ENCODE measurements around the gene NEO1. TPM values are rescaled to one million over a fixed set of nuclear protein-coding genes. Genes with fewer than 3 reads are reported as not detected.

Gene NEO1
- polyA plus RNA-seq, 2 of the 4 experiments (the other 2 are of a cell fraction) = 29.1 to 30.3 TPM

DNA sequence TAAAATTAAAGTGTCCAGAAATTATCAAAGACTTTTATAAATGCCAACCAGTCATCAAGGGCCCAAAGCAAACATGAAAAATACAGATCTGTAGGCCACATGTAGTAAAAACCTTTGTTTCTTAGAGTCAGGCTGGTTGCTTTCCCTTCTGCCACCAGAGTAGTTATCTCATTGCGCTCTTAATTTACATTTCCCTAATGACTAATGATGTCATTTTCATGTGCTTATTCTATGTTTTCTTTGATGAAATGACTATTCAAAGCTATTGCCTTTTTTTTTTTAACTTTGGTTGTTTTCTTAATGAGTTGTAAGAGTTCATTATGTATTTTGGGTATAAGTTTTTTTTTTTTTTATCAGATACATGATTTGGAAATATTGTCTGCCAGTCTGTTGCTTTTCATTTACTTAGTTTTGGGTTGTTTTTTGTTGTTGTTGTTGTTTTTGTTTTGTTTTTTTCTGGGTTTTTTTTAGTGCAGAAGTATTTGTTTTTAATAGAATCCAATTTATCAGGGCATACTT, 175.9 kb downstream of the NEO1 start:
- no peak for DNase-seq (ENCODE audit: low read depth in 1 of 2, low spot score in 1 of 2)
- Histone ChIP-seq H3K4me3 (no peak overlapping the region), H3K9me3 (no peaks in the 10 kb centered on the region), H3K27ac (no peak overlapping the region), H3K4me1 (peaks cover 8% of the 10 kb centered on the region; the same call in 1 of the 3 replicates), H3K4me2 (no peak overlapping the region)
- ATAC-seq = no peak
- FAIRE-seq = no peak
- ChIA-PET POLR2A (no interaction called here), CTCF (interaction anchor here (1.4 to 1.9 kb wide), 2 partner anchors 14 to 18 kb away, joined by 5 to 8 read pairs; no protein-coding TSS in a partner anchor)
- 94% methylated on average over 1 of the region's 1 CpG for WGBS (ENCODE audit: missing lambda C conversion rate)
- no peak for TF ChIP-seq RCOR1 (IDR thresholded peaks at IDR 0.05; ENCODE audit: low read depth, low read length)
- TF ChIP-seq ZNF302 (CRISPR knock-in tag; IDR thresholded peaks at IDR 0.05) = no peak

DNA sequence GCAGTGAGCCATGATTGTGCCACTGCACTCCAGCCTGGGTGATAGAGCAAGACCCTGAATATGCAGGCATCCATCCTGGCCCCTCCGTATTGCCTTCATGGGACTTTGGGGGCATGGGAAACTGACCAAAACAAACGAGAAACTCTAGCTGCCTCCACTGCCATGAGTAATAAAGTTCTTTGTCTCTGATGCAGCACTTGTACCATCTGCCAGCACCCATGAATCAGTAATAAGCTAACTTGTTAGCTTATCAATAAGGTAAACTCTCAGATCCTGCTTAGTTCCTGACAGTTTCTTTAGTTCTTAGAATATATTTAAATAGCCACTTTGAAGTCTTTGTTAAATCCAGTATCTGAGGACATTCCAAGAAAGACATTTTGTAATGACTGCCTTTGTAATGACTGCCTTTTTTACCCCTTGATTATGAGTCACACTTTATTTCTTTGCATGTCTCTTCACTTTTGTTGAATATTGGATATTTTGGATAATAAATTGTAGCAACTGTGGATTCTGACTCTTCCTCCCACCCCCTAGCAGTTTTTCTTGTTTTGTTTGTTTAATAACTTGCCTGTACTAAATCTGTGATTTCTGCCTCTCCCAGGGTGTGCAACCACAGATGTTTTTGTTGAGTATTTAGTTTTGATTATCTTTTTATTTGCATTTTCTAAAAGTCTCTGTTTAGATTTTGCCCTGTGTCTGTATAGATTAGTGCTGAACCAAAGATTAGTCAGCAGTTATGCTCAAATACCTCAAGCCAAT, 179.6 kb downstream of the NEO1 start:
- Histone ChIP-seq H3K4me2 (no peak overlapping the region), H3K27ac (no peak overlapping the region), H3K4me3 (no peak overlapping the region), H3K4me1 (no peaks in the 10 kb centered on the region), H3K9me3 (no peaks in the 10 kb centered on the region)
- TF ChIP-seq POLR2AphosphoS2 (conservative IDR thresholded peaks at IDR 0.05; ENCODE audit: low read length) = no peak
- no peak for TF ChIP-seq FOSL2 (IDR thresholded peaks at IDR 0.05)
- peak; percentile 23; the same call in 1 of the 2 replicates for TF ChIP-seq FOSL2 (CRISPR knock-in tag; IDR thresholded peaks at IDR 0.05)
- POLR2A ChIA-PET = no interaction called here
- no peak for ATAC-seq
- CTCF ChIA-PET = interaction anchor here (0.6 to 1.7 kb wide), 4 partner anchors 8 to 41 kb away, joined by 3 to 10 read pairs (median 4); no protein-coding TSS in a partner anchor
- no peak for DNase-seq (ENCODE audit: low read depth in 1 of 2, low spot score in 1 of 2)
- WGBS (ENCODE audit: missing lambda C conversion rate) = 80% methylated on average over 2 of the region's 2 CpGs
- FAIRE-seq = no peak

DNA sequence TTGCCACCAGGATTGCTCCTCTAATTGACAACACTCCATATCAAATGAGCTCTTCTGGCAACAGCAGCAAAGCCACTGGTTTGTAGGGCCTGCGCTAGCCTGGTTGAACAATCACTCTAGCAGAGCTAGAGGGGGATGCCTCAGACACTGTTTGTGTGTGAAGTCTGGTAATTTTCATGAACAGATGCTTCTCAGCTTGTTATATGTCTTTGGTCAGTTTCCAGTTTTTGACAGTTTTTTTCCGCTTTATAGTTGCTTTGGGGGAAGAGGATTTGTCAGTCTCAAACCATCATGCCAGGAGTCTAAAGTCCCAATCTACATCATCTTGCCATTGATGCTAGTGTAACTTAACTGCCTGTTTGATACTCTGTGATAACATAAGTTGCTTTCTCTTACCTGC, 180.5 kb downstream of the NEO1 start:
- no peak overlapping the region for H3K4me3 ChIP-seq
- H3K4me2 ChIP-seq = no peak overlapping the region
- H3K27ac ChIP-seq = no peak overlapping the region
- CTCF ChIA-PET = interaction anchor here (0.6 to 1.3 kb wide), 4 partner anchors 8 to 401 kb away, joined by 3 to 10 read pairs (median 4); no protein-coding TSS in a partner anchor
- FAIRE-seq (no peak), DNase-seq (ENCODE audit: low read depth in 1 of 2, low spot score in 1 of 2) (no peak), ATAC-seq (no peak)
- TF ChIP-seq, protein P1, sequence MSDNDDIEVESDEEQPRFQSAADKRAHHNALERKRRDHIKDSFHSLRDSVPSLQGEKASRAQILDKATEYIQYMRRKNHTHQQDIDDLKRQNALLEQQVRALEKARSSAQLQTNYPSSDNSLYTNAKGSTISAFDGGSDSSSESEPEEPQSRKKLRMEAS (IDR thresholded peaks at IDR 0.05) = no peak
- TF ChIP-seq, protein P2, sequence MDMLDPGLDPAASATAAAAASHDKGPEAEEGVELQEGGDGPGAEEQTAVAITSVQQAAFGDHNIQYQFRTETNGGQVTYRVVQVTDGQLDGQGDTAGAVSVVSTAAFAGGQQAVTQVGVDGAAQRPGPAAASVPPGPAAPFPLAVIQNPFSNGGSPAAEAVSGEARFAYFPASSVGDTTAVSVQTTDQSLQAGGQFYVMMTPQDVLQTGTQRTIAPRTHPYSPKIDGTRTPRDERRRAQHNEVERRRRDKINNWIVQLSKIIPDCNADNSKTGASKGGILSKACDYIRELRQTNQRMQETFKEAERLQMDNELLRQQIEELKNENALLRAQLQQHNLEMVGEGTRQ (IDR thresholded peaks at IDR 0.05) = no peak
- no peak for TF ChIP-seq EHF (CRISPR knock-in tag; IDR thresholded peaks at IDR 0.05)
- TF ChIP-seq HOXA7 (CRISPR knock-in tag; IDR thresholded peaks at IDR 0.05) = no peak
- TF ChIP-seq KDM5A (IDR thresholded peaks at IDR 0.05) = no peak
- TF ChIP-seq ZC3H11A (IDR thresholded peaks at IDR 0.05) = no peak
- TF ChIP-seq, protein P3, sequence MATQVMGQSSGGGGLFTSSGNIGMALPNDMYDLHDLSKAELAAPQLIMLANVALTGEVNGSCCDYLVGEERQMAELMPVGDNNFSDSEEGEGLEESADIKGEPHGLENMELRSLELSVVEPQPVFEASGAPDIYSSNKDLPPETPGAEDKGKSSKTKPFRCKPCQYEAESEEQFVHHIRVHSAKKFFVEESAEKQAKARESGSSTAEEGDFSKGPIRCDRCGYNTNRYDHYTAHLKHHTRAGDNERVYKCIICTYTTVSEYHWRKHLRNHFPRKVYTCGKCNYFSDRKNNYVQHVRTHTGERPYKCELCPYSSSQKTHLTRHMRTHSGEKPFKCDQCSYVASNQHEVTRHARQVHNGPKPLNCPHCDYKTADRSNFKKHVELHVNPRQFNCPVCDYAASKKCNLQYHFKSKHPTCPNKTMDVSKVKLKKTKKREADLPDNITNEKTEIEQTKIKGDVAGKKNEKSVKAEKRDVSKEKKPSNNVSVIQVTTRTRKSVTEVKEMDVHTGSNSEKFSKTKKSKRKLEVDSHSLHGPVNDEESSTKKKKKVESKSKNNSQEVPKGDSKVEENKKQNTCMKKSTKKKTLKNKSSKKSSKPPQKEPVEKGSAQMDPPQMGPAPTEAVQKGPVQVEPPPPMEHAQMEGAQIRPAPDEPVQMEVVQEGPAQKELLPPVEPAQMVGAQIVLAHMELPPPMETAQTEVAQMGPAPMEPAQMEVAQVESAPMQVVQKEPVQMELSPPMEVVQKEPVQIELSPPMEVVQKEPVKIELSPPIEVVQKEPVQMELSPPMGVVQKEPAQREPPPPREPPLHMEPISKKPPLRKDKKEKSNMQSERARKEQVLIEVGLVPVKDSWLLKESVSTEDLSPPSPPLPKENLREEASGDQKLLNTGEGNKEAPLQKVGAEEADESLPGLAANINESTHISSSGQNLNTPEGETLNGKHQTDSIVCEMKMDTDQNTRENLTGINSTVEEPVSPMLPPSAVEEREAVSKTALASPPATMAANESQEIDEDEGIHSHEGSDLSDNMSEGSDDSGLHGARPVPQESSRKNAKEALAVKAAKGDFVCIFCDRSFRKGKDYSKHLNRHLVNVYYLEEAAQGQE (IDR thresholded peaks at IDR 0.05) = no peak
- TF ChIP-seq, protein P4, sequence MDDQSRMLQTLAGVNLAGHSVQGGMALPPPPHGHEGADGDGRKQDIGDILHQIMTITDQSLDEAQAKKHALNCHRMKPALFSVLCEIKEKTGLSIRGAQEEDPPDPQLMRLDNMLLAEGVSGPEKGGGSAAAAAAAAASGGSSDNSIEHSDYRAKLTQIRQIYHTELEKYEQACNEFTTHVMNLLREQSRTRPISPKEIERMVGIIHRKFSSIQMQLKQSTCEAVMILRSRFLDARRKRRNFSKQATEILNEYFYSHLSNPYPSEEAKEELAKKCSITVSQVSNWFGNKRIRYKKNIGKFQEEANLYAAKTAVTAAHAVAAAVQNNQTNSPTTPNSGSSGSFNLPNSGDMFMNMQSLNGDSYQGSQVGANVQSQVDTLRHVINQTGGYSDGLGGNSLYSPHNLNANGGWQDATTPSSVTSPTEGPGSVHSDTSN (IDR thresholded peaks at IDR 0.05) = no peak
- TF ChIP-seq CBX8 (IDR thresholded peaks at IDR 0.05) = no peak
- no peak for TF ChIP-seq NFE2L2 (conservative IDR thresholded peaks at IDR 0.05; ENCODE audit: low read length)
- no peak for TF ChIP-seq GATA3 (IDR thresholded peaks at IDR 0.05; ENCODE audit: borderline replicate concordance)
- no peak for TF ChIP-seq TP53 (CRISPR knock-in tag; IDR thresholded peaks at IDR 0.05)
- no peak for TF ChIP-seq FOXS1 (CRISPR knock-in tag; IDR thresholded peaks at IDR 0.05)
- TF ChIP-seq CHD4 (IDR thresholded peaks at IDR 0.05; ENCODE audit: borderline replicate concordance) = no peak
- TF ChIP-seq ZFP36 (IDR thresholded peaks at IDR 0.05; ENCODE audit: borderline replicate concordance, partially characterized antibody) = no peak
- TF ChIP-seq, protein P5, sequence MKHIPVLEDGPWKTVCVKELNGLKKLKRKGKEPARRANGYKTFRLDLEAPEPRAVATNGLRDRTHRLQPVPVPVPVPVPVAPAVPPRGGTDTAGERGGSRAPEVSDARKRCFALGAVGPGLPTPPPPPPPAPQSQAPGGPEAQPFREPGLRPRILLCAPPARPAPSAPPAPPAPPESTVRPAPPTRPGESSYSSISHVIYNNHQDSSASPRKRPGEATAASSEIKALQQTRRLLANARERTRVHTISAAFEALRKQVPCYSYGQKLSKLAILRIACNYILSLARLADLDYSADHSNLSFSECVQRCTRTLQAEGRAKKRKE (CRISPR knock-in tag; IDR thresholded peaks at IDR 0.05; ENCODE audit: low read depth) = no peak
- no peak for TF ChIP-seq RCOR1 (IDR thresholded peaks at IDR 0.05; ENCODE audit: low read depth, low read length)
- TF ChIP-seq SMC3 (IDR thresholded peaks at IDR 0.05) = no peak
- POLR2A ChIA-PET = no interaction called here
- 93% methylated on average over 2 of the region's 2 CpGs for WGBS (ENCODE audit: missing lambda C conversion rate)
- H3K9me3 ChIP-seq = no peaks in the 10 kb centered on the region
- no peaks in the 10 kb centered on the region for H3K4me1 ChIP-seq
